CD4-positive, alpha-beta T cell (primary cell): Measurements from ENCODE around the gene SLC36A1. TPM values are rescaled to one million over a fixed set of nuclear protein-coding genes. Genes with fewer than 3 reads are reported as not detected.

Experiments
- ATAC-seq: fragments of 200-7000 bp; cut with Tn5 transposase; one replicate; pipeline ENCODE4 v1.10.0; 2022; ENCODE audit warnings: mild to moderate bottlenecking; ENCODE audit not compliant: poor library complexity
- CTCF ChIA-PET: fragments of 350-600 bp; sonication (Branson Sonifier 250); formaldehyde crosslinking; loops from one replicate; lab custom pipeline; 2021; ENCODE audit warnings: antibody characterized with exemption, inconsistent platforms; lab: Charles Lee
- POLR2A ChIA-PET: fragments of 350-600 bp; sonication (Branson Sonifier 250); formaldehyde crosslinking; loops from one replicate; lab custom pipeline; 2021; ENCODE audit warnings: antibody characterized with exemption, inconsistent platforms; lab: Charles Lee
- DNase-seq, 14 experiments: peaks; one replicate each; pipeline ENCODE4 v3.0.0-alpha.2; 2013 to 2020; ENCODE audit warnings: mixed read lengths in 2 of 14
- H3K27ac ChIP-seq, 2 donors: one replicate each; pipeline versions ENCODE4 v1.5.1 to v1.7.0; 2013; ENCODE audit warnings: low read length in 2 of 2, low read depth in 1 of 2, mild to moderate bottlenecking in 1 of 2
- H3K27me3 ChIP-seq, 2 experiments: 1 replicate in 1 of 2; 2 replicates in 1 of 2; pipeline versions ENCODE4 v1.6.1 to v1.7.0; 2013; ENCODE audit warnings: low read length in 2 of 2, control low read depth in 1 of 2, mild to moderate bottlenecking in 1 of 2, moderate library complexity in 1 of 2; ENCODE audit not compliant: insufficient read depth in 2 of 2, control insufficient read depth in 1 of 2
- H3K36me3 ChIP-seq: one replicate; pipeline ENCODE4 v1.6.1; 2013; ENCODE audit warnings: low read length, control low read depth; ENCODE audit not compliant: insufficient read depth
- H3K4me1 ChIP-seq: one replicate; pipeline ENCODE4 v1.6.1; 2013; ENCODE audit warnings: low read length, control low read depth; ENCODE audit not compliant: insufficient read depth
- H3K4me3 ChIP-seq: one replicate; pipeline ENCODE4 v1.5.1; 2013; ENCODE audit warnings: mild to moderate bottlenecking, low read length, moderate library complexity
- H3K9me3 ChIP-seq, 2 experiments: 1 replicate in 1 of 2; 2 replicates in 1 of 2; pipeline versions ENCODE4 v1.6.1 to v1.7.0; 2013; ENCODE audit warnings: low read length in 2 of 2, mild to moderate bottlenecking in 2 of 2, control low read depth in 1 of 2, moderate library complexity in 1 of 2; ENCODE audit not compliant: control insufficient read depth in 1 of 2, insufficient read depth in 1 of 2
- H3K27ac Mint-ChIP-seq: one replicate; pipeline ENCODE4 v1.8.0; 2020; ENCODE audit warnings: mixed read lengths
- H3K27me3 Mint-ChIP-seq: one replicate; pipeline ENCODE4 v1.8.0; 2021; ENCODE audit warnings: mixed read lengths
- H3K36me3 Mint-ChIP-seq: one replicate; pipeline ENCODE4 v1.8.0; 2021; ENCODE audit warnings: low read depth, mixed read lengths
- H3K4me1 Mint-ChIP-seq: one replicate; pipeline ENCODE4 v1.8.0; 2021; ENCODE audit warnings: low read depth, mixed read lengths
- H3K4me3 Mint-ChIP-seq: one replicate; pipeline ENCODE4 v1.8.0; 2020; ENCODE audit warnings: mild to moderate bottlenecking, mixed read lengths
- H3K9me3 Mint-ChIP-seq: one replicate; pipeline ENCODE4 v1.8.0; 2020; ENCODE audit warnings: mixed read lengths
- CTCF ChIP-seq: fragments of 200-600 bp; IDR thresholded peaks from one replicate; pipeline ENCODE4 v1.8.0; 2022; ENCODE audit warnings: antibody characterized with exemption, mild to moderate bottlenecking
- intact Hi-C, 2 experiments: fragments of 100-400 bp; cut with DNase I in 1 of 2; cut with micrococcal nuclease in 1 of 2; formaldehyde crosslinking; loops; one replicate each; pipeline versions ENCODE4 v1.15.1 to v1.9.0; 2023 to 2025; cut with DNase I, micrococcal nuclease
- total RNA-seq, 174 experiments: library from RNA in 2 of 174; stranded (reverse) in 2 of 174; gene quantifications; one replicate each; pipeline ENCODE4 v1.2.3 and lab custom pipeline; 2021 to 2026

SLC36A1 gene
- total RNA-seq, 2 experiments from 2014 or later = 2.2 to 2.8 TPM

GRCh38 chr5:151469992-151470391 lies 22.6 kb downstream of the SLC36A1 start:
- Mint-ChIP-seq H3K27ac (no peak overlapping the region), H3K27me3 (no peaks in the 10 kb centered on the region), H3K4me1 (no peaks in the 10 kb centered on the region), H3K4me3 (no peak overlapping the region), H3K9me3 (no peaks in the 10 kb centered on the region), H3K36me3 (peaks cover 56% of the 10 kb centered on the region)
- intact Hi-C loops = no loop called here
- no peak for TF ChIP-seq CTCF
- ATAC-seq (no peak), DNase-seq (no peak)
- Histone ChIP-seq H3K27ac (no peak overlapping the region), H3K4me1 (no peaks in the 10 kb centered on the region), H3K36me3 (peaks cover 23% of the 10 kb centered on the region), H3K9me3 (no peaks in the 10 kb centered on the region), H3K4me3 (no peak overlapping the region), H3K27me3 (no peaks in the 10 kb centered on the region)
- CTCF ChIA-PET = no interaction called here
- POLR2A ChIA-PET = interaction anchor here (0.5 kb wide), 1 partner anchor 14 kb away, joined by 4 read pairs; no protein-coding TSS in a partner anchor

GRCh38 chr5:151470439-151470838 lies 23.0 kb downstream of the SLC36A1 start:
- Mint-ChIP-seq H3K36me3 (peaks cover 52% of the 10 kb centered on the region), H3K27ac (no peak overlapping the region), H3K9me3 (no peaks in the 10 kb centered on the region), H3K4me1 (no peaks in the 10 kb centered on the region), H3K27me3 (no peaks in the 10 kb centered on the region), H3K4me3 (no peak overlapping the region)
- no peaks in the 10 kb centered on the region for H3K4me1 ChIP-seq
- no peaks in the 10 kb centered on the region for H3K27me3 ChIP-seq
- ChIA-PET CTCF (no interaction called here), POLR2A (no interaction called here)
- peaks cover 22% of the 10 kb centered on the region for H3K36me3 ChIP-seq
- ATAC-seq (no peak), DNase-seq (no peak)
- intact Hi-C loops = no loop called here
- H3K4me3 ChIP-seq = no peak overlapping the region
- no peak for TF ChIP-seq CTCF
- no peak overlapping the region for H3K27ac ChIP-seq
- H3K9me3 ChIP-seq = no peaks in the 10 kb centered on the region

- no peaks in the 10 kb centered on the region for H3K27me3 Mint-ChIP-seq
Measured at GRCh38 chr5:151471276-151471675, 23.9 kb downstream of the SLC36A1 start.

More at GRCh38 chr5:151471276-151471675, 23.9 kb downstream of the SLC36A1 start:
- Histone ChIP-seq H3K4me1 (no peaks in the 10 kb centered on the region), H3K27me3 (no peaks in the 10 kb centered on the region), H3K36me3 (peaks cover 19% of the 10 kb centered on the region), H3K27ac (no peak overlapping the region), H3K4me3 (no peak overlapping the region), H3K9me3 (no peaks in the 10 kb centered on the region)
- Mint-ChIP-seq H3K4me3 (no peak overlapping the region), H3K9me3 (no peaks in the 10 kb centered on the region), H3K4me1 (no peaks in the 10 kb centered on the region), H3K36me3 (peaks cover 46% of the 10 kb centered on the region), H3K27ac (no peak overlapping the region)
- DNase-seq (no peak), ATAC-seq (no peak)
- TF ChIP-seq CTCF = no peak
- CTCF ChIA-PET = no interaction called here
- intact Hi-C loops = no loop called here
- POLR2A ChIA-PET = no interaction called here
